BLaER1 (cell line): ENCODE measurements around the gene RAB8B.

Experiments used
- H3K27ac ChIP-seq: shearing (Covaris generic); formaldehyde crosslinking; 2 replicates; pipeline ENCODE4 v1.8.1; 2022
- H3K27me3 ChIP-seq: shearing (Covaris generic); formaldehyde crosslinking; 2 replicates; pipeline ENCODE4 v1.8.1; 2022
- H3K36me3 ChIP-seq: shearing (Covaris generic); formaldehyde crosslinking; 2 replicates; pipeline ENCODE4 v1.8.1; 2022
- H3K4me1 ChIP-seq: shearing (Covaris generic); formaldehyde crosslinking; 2 replicates; pipeline ENCODE4 v1.8.1; 2022
- H3K4me2 ChIP-seq: shearing (Covaris generic); formaldehyde crosslinking; 2 replicates; pipeline ENCODE4 v1.8.1; 2022
- H3K4me3 ChIP-seq: shearing (Covaris generic); formaldehyde crosslinking; 2 replicates; pipeline ENCODE4 v1.8.1; 2022
- H3K9ac ChIP-seq: shearing (Covaris generic); formaldehyde crosslinking; 2 replicates; pipeline ENCODE4 v1.8.1; 2022
- H3K9me3 ChIP-seq: shearing (Covaris generic); formaldehyde crosslinking; 2 replicates; pipeline ENCODE4 v1.8.1; 2022
- H4K20me1 ChIP-seq: shearing (Covaris generic); formaldehyde crosslinking; 2 replicates; pipeline ENCODE4 v1.8.1; 2022
- Cebpa-rat ChIP-seq: shearing (Covaris generic); IDR thresholded peaks from 2 replicates; pipeline ENCODE4 v1.8.1; 2022

Gene RAB8B

DNA sequence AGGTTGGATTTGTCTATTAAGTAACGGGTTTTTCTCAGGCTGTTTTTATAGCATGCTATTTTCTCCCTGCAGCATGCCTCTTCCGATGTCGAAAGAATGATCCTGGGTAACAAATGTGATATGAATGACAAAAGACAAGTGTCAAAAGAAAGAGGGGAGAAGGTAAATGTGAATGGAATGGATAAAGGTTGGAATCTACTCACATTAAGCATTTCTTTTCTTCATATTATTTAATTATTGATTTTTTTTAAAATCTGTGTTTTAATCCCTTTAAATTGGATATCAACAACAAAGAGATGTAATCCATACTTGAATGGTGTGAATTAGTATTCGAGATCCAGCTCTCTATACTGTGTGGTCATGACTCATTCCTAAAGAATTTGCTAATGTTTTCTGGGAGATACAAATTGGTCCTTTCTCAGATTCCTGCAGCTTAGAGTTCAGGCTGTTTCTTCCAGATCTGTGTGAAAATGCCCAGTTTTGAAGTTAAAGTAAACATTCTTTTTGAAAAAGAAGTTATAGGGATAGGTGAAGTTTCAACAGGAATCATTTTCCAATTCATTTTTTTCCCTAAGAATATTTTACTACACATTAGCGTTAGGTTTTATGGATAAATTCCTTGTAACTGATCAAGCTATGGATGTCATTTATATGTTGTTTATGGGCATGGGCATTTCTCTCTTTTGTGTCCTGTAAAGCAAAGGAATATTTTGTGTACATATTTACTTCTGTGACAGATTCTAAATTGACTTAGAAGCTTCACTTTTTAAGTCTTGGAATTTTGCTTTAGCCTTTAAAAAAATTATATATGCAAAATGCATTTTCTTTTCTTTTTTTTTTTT, 67.2 kb downstream of the RAB8B start:
- H3K27ac ChIP-seq: no peak overlapping the region
- H4K20me1 ChIP-seq: no peaks in the 10 kb centered on the region
- H3K9me3 ChIP-seq: peaks cover 7% of the 10 kb centered on the region; the same call in 1 of the 2 replicates
- no peak overlapping the region for H3K4me3 ChIP-seq
- TF ChIP-seq Cebpa-rat: no peak
- H3K27me3 ChIP-seq: no peaks in the 10 kb centered on the region
- peaks cover 95% of the 10 kb centered on the region for H3K36me3 ChIP-seq
- H3K9ac ChIP-seq: no peak overlapping the region
- no peaks in the 10 kb centered on the region for H3K4me1 ChIP-seq
- no peak overlapping the region for H3K4me2 ChIP-seq

DNA sequence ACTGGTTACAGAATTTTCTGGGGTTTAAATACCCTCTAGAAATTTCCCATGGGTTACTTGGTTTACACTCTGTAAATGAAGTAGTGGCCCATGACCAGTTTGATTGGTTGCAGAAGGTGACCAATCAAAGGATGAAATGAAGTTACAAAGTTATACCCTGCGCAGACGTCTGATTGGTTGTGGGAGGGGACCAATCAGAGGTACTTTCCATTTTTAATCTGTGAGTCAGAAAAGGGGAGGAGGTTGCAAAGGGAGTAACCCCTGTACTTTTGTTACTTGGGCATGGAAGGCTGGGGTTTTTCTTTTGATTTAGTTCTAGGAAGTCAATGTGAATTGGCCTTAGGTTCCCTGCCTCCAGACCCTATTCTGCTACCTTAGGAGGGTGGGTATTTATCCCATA, 69.3 kb downstream of the RAB8B start:
- peaks cover 7% of the 10 kb centered on the region; the same call in 1 of the 2 replicates for H3K9me3 ChIP-seq
- no peak for TF ChIP-seq Cebpa-rat
- no peaks in the 10 kb centered on the region for H3K4me1 ChIP-seq
- H3K27me3 ChIP-seq: no peaks in the 10 kb centered on the region
- H3K9ac ChIP-seq: no peak overlapping the region
- no peaks in the 10 kb centered on the region for H4K20me1 ChIP-seq
- H3K27ac ChIP-seq: no peak overlapping the region
- H3K4me2 ChIP-seq: no peak overlapping the region
- no peak overlapping the region for H3K4me3 ChIP-seq
- H3K36me3 ChIP-seq: peaks cover 96% of the 10 kb centered on the region

DNA sequence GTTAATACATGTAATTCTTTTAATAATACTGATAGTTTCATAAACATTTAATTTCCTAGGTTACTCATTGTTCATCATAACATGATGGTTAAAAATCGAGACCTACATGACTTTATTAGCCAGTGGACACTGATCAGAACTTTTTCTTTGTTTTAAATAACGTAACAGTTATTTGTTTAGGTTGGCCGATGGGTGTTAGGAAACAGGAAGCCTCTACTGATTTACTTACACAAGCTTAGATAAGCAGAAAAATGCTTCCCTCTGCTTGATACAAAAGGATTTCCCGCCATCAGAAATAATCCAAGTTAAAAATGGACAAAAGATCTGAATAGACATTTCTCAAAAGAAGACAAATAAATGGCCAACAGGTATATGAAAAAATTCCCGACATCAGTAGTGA, 71.4 kb downstream of the RAB8B start:
- H3K4me1 ChIP-seq: no peaks in the 10 kb centered on the region
- H3K36me3 ChIP-seq: peaks cover 90% of the 10 kb centered on the region
- peaks cover 7% of the 10 kb centered on the region; the same call in 1 of the 2 replicates for H3K9me3 ChIP-seq
- no peak overlapping the region for H3K27ac ChIP-seq
- no peak overlapping the region for H3K4me3 ChIP-seq
- TF ChIP-seq Cebpa-rat: no peak
- H3K27me3 ChIP-seq: no peaks in the 10 kb centered on the region
- H3K9ac ChIP-seq: no peak overlapping the region
- H3K4me2 ChIP-seq: no peak overlapping the region
- no peaks in the 10 kb centered on the region for H4K20me1 ChIP-seq

DNA sequence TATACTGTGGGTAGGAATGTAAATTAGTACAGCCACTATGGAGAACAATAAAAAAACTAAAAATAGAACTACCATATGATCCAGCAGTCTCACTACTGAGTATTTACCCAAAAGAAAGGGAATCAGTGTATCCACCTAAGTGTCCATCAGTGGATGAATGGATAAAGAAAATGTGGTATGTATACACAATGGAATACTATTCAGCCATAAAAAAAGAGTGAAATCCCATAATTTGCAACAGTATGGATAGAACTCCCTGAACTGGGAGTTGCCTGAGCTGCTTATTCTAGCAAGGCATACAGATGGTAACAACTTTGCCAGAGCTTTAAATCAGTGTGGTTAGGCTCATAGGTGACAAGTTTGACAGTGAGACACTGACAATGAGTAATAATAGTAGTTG, 71.9 kb downstream of the RAB8B start:
- Histone ChIP-seq H3K9ac (no peak overlapping the region), H4K20me1 (no peaks in the 10 kb centered on the region), H3K27ac (no peak overlapping the region), H3K4me3 (no peak overlapping the region), H3K4me2 (no peak overlapping the region), H3K36me3 (peaks cover 85% of the 10 kb centered on the region), H3K27me3 (no peaks in the 10 kb centered on the region), H3K9me3 (peaks cover 7% of the 10 kb centered on the region; the same call in 1 of the 2 replicates), H3K4me1 (no peaks in the 10 kb centered on the region)
- no peak for TF ChIP-seq Cebpa-rat

DNA sequence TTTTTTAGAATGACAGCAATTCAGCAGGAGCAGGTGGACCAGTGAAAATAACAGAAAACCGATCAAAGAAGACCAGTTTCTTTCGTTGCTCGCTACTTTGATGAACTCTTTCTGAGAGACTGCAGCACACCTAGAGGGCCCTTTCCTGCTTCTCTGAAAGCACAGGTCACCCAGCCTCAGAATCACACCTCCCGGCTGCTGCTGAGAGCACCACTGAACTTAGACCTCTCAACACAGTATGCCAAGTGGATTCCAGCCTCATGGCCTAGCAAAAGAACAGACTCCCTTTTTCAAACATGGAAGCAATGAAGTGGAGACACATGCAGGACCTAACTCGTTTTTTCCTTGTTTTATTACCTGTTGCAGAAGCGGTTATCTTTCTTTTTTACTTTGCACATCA, 74.1 kb downstream of the RAB8B start:
- Histone ChIP-seq H3K9me3 (peaks cover 2% of the 10 kb centered on the region; the same call in 1 of the 2 replicates), H3K27me3 (no peaks in the 10 kb centered on the region), H3K4me3 (no peak overlapping the region), H4K20me1 (no peaks in the 10 kb centered on the region), H3K27ac (no peak overlapping the region), H3K4me1 (no peaks in the 10 kb centered on the region), H3K4me2 (no peak overlapping the region), H3K36me3 (peaks cover 74% of the 10 kb centered on the region), H3K9ac (no peak overlapping the region)
- TF ChIP-seq Cebpa-rat: no peak

DNA sequence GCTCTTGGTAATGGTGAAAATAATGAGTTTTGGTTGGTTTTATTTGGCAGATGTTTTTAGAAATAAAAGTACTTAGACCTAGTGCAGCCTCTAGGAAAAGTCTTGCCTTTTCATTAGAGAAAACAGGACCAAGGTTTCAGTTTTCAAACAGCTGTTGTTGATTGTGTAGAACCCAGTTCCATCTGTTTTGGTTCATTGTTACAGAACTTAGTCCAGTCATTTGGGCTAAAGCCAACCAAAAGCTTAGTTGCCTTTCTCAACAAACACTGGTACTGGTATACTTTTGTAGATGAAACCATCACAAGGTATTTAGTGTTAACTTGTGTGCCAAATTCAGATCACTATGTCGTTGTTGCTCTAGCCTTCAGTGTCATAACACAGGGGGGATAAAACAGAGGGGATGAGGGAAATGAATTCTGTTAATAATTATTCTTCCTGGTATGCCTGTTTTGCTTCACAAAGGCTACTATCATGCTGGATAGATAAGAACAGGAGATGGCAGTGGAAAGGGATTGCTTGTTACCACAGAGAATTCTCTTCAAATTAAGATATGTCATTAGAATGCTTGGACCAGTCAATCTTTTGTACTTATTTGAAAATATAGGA, 75.4 kb downstream of the RAB8B start:
- Histone ChIP-seq H3K27ac (no peak overlapping the region), H3K36me3 (peaks cover 69% of the 10 kb centered on the region), H3K4me2 (no peak overlapping the region), H3K9ac (no peak overlapping the region), H3K9me3 (no peaks in the 10 kb centered on the region), H4K20me1 (no peaks in the 10 kb centered on the region), H3K4me3 (no peak overlapping the region), H3K4me1 (no peaks in the 10 kb centered on the region), H3K27me3 (no peaks in the 10 kb centered on the region)
- TF ChIP-seq Cebpa-rat: no peak

DNA sequence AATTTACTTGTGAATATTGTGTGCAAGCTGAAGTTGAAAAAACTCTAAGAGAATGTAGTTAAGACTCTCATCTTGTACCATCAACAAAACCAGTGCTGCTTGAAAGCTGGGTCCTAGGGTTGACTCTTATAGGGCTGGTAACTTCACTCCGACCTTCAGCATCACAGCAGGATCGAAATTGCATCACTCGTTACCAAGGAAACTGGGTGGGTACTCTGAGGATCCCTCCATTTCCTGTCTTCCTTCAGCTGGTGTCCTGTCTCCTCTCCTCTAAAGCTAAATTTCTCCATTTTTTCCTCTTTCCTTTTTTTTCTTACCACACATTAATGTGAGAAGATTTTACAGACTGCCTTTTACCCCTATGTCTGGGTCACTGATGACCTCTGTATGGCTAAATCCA, 85.0 kb downstream of the RAB8B start:
- no peak overlapping the region for H3K4me2 ChIP-seq

DNA sequence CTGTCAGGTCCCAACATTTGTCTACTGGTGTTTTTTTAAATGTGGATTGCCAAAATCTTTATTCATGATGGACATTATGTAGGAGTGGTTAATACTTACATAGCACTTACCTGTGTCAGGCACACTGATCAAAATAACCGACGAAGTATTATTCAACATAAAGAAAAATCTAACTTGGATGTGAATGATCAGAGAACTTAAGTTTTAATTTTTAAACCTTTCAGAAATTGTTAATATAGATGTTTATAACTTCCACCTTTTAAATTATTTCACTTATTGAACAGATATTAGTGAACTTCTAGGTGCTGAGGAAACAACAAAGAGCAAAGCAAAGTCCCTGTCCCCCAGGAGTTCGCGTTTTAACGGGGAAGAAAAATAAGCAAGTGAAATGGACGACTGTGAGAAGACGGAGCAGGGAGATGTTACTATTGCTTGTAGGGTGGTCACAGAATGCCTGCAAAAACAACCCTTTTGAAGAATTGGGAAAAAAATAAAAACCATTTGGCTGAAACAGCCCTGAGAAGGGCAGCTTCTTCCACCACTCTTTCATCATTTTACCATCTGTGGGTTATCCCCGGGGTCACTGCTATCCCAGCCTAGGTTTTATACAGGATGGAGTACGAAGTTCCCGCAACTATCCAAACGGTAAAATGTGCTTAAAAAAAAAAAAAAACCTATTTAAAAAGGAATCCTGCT, 87.1 kb downstream of the RAB8B start:
- Histone ChIP-seq H3K27ac (peak overlapping the region; percentile 77), H4K20me1 (no peaks in the 10 kb centered on the region), H3K4me2 (peak overlapping the region; percentile 85), H3K27me3 (no peaks in the 10 kb centered on the region), H3K4me3 (peak overlapping the region; percentile 84), H3K4me1 (peaks cover 32% of the 10 kb centered on the region), H3K9ac (peak overlapping the region; percentile 80), H3K36me3 (peaks cover 21% of the 10 kb centered on the region), H3K9me3 (no peaks in the 10 kb centered on the region)
- no peak for TF ChIP-seq Cebpa-rat

More for the DNA sequence above, 85.0 kb downstream of the RAB8B start:
- H3K4me1 ChIP-seq: peaks cover 32% of the 10 kb centered on the region
- H3K9ac ChIP-seq: no peak overlapping the region
- H4K20me1 ChIP-seq: no peaks in the 10 kb centered on the region
- H3K27me3 ChIP-seq: no peaks in the 10 kb centered on the region
- no peak overlapping the region for H3K4me3 ChIP-seq
- no peak for TF ChIP-seq Cebpa-rat
- no peaks in the 10 kb centered on the region for H3K9me3 ChIP-seq
- no peak overlapping the region for H3K27ac ChIP-seq
- 0 out of 2 replicates have a peak, but pooled peaks cover 6% of the 10 kb centered on the region for H3K36me3 ChIP-seq

DNA sequence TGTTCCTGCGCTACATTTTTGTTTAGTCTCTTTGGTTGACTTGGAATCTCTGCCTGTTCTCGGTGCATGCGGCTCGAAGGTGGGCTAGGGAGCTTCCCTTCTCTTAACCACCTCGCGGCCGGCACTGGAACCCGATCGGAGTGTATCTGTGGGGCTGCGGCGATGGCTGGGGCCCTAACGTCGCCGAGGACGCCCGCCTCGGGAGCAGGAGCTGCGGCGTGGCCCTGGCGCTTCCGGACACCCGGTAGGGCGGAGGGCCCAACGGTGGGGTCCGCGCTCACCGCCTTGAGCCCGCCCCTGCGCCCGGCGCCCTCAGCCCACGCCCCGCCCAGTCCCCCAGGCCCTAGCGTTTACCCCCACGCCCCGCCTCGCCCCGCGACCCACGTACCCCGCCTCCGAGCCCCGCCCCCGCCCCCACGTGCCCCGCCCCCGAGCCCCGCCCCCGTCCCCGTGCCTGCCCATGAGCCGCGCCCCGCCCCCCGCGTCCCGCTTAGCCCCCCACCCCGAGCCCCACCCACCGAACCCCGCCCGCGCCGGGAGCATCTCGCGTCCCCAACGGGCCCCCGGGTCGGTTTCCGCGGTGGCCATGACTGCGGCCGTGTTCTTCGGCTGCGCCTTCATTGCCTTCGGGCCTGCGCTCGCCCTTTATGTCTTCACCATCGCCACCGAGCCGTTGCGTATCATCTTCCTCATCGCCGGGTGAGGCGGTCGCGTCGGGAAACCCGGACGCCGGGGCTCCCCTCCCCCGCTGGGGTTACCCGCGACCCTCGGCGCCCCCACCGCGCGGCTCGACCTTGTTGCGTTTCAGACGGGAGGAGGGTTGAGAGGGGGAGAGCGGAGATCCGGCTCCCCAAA, 87.9 kb downstream of the RAB8B start, which contains the start of gene APH1B:
Gene APH1B (plus strand): TSS at position 568 of the 855 bp plus-strand sequence. CDS start 19 bp downstream, at position 587.
- no peak for TF ChIP-seq Cebpa-rat
- peaks cover 32% of the 10 kb centered on the region for H3K4me1 ChIP-seq
- peak within 1 kb of the TSS; percentile 89 for H3K27ac ChIP-seq
- no peaks in the 10 kb centered on the region for H3K9me3 ChIP-seq
- peak within 1 kb of the TSS; percentile 88 for H3K9ac ChIP-seq
- peak within 1 kb of the TSS; percentile 84 for H3K4me3 ChIP-seq
- no peaks in the 10 kb centered on the region for H4K20me1 ChIP-seq
- peak within 1 kb of the TSS; percentile 86 for H3K4me2 ChIP-seq
- peaks cover 17% of the 10 kb centered on the region for H3K36me3 ChIP-seq
- H3K27me3 ChIP-seq: no peaks in the 10 kb centered on the region
